CD4-positive, alpha-beta T cell (primary cell): ENCODE data around the gene SLC16A1. TPM values are rescaled to one million over a fixed set of nuclear protein-coding genes. Genes with fewer than 3 reads are reported as not detected.

Experiments used
- ATAC-seq: fragments of 200-7000 bp; cut with Tn5 transposase; one replicate; pipeline ENCODE4 v1.10.0; 2022; ENCODE audit warnings: mild to moderate bottlenecking; ENCODE audit not compliant: poor library complexity
- CTCF ChIA-PET: fragments of 350-600 bp; sonication (Branson Sonifier 250); formaldehyde crosslinking; loops from one replicate; lab custom pipeline; 2021; ENCODE audit warnings: antibody characterized with exemption, inconsistent platforms; lab: Charles Lee
- POLR2A ChIA-PET: fragments of 350-600 bp; sonication (Branson Sonifier 250); formaldehyde crosslinking; loops from one replicate; lab custom pipeline; 2021; ENCODE audit warnings: antibody characterized with exemption, inconsistent platforms; lab: Charles Lee
- DNase-seq, 14 experiments: peaks; one replicate each; pipeline ENCODE4 v3.0.0-alpha.2; 2013 to 2020; ENCODE audit warnings: mixed read lengths in 2 of 14
- H3K27ac ChIP-seq, 2 donors: one replicate each; pipeline versions ENCODE4 v1.5.1 to v1.7.0; 2013; ENCODE audit warnings: low read length in 2 of 2, low read depth in 1 of 2, mild to moderate bottlenecking in 1 of 2
- H3K27me3 ChIP-seq, 2 experiments: 1 replicate in 1 of 2; 2 replicates in 1 of 2; pipeline versions ENCODE4 v1.6.1 to v1.7.0; 2013; ENCODE audit warnings: low read length in 2 of 2, control low read depth in 1 of 2, mild to moderate bottlenecking in 1 of 2, moderate library complexity in 1 of 2; ENCODE audit not compliant: insufficient read depth in 2 of 2, control insufficient read depth in 1 of 2
- H3K36me3 ChIP-seq: one replicate; pipeline ENCODE4 v1.6.1; 2013; ENCODE audit warnings: low read length, control low read depth; ENCODE audit not compliant: insufficient read depth
- H3K4me1 ChIP-seq: one replicate; pipeline ENCODE4 v1.6.1; 2013; ENCODE audit warnings: low read length, control low read depth; ENCODE audit not compliant: insufficient read depth
- H3K4me3 ChIP-seq: one replicate; pipeline ENCODE4 v1.5.1; 2013; ENCODE audit warnings: mild to moderate bottlenecking, low read length, moderate library complexity
- H3K9me3 ChIP-seq, 2 experiments: 1 replicate in 1 of 2; 2 replicates in 1 of 2; pipeline versions ENCODE4 v1.6.1 to v1.7.0; 2013; ENCODE audit warnings: low read length in 2 of 2, mild to moderate bottlenecking in 2 of 2, control low read depth in 1 of 2, moderate library complexity in 1 of 2; ENCODE audit not compliant: control insufficient read depth in 1 of 2, insufficient read depth in 1 of 2
- H3K27ac Mint-ChIP-seq: one replicate; pipeline ENCODE4 v1.8.0; 2020; ENCODE audit warnings: mixed read lengths
- H3K27me3 Mint-ChIP-seq: one replicate; pipeline ENCODE4 v1.8.0; 2021; ENCODE audit warnings: mixed read lengths
- H3K36me3 Mint-ChIP-seq: one replicate; pipeline ENCODE4 v1.8.0; 2021; ENCODE audit warnings: low read depth, mixed read lengths
- H3K4me1 Mint-ChIP-seq: one replicate; pipeline ENCODE4 v1.8.0; 2021; ENCODE audit warnings: low read depth, mixed read lengths
- H3K4me3 Mint-ChIP-seq: one replicate; pipeline ENCODE4 v1.8.0; 2020; ENCODE audit warnings: mild to moderate bottlenecking, mixed read lengths
- H3K9me3 Mint-ChIP-seq: one replicate; pipeline ENCODE4 v1.8.0; 2020; ENCODE audit warnings: mixed read lengths
- intact Hi-C, 2 experiments: fragments of 100-400 bp; cut with DNase I in 1 of 2; cut with micrococcal nuclease in 1 of 2; formaldehyde crosslinking; loops; one replicate each; pipeline versions ENCODE4 v1.15.1 to v1.9.0; 2023 to 2025; cut with DNase I, micrococcal nuclease
- total RNA-seq, 174 experiments: library from RNA in 2 of 174; stranded (reverse) in 2 of 174; gene quantifications; one replicate each; pipeline ENCODE4 v1.2.3 and lab custom pipeline; 2021 to 2026
- TF ChIP-seq, protein P1 (sequence below): fragments of 200-600 bp; IDR thresholded peaks from one replicate; pipeline ENCODE4 v1.8.0; 2022; ENCODE audit warnings: antibody characterized with exemption, mild to moderate bottlenecking

Gene SLC16A1
- total RNA-seq, 2 experiments from 2014 or later: 22.9 to 26.6 TPM

DNA sequence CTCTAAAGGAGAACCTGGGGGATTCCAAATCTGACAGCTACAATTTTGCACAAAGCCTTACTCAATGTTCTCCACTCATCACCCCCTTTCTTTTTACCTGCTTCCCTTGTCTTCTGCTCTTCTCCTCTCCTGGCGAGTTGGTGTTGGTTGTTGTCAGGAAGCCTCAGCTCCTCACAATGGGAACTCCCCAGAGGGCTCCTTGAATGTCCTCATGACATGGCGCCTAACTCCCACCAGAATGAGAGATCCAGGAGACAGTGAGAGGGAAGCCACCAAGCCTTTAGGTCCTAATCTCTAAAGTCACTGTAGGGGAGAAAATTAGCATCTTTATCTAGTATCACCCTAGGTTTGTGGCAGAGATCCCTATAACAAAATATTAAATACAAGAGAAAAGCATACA lies 87.8 kb downstream of the SLC16A1 start:
- Histone ChIP-seq H3K4me1 (peaks cover 3% of the 10 kb centered on the region), H3K4me3 (no peak overlapping the region), H3K36me3 (no peaks in the 10 kb centered on the region), H3K9me3 (no peaks in the 10 kb centered on the region), H3K27ac (no peak overlapping the region), H3K27me3 (no peaks in the 10 kb centered on the region)
- H3K27ac Mint-ChIP-seq: no peak overlapping the region
- H3K9me3 Mint-ChIP-seq: no peaks in the 10 kb centered on the region
- peaks cover 5% of the 10 kb centered on the region for H3K4me1 Mint-ChIP-seq
- TF ChIP-seq, protein P1, sequence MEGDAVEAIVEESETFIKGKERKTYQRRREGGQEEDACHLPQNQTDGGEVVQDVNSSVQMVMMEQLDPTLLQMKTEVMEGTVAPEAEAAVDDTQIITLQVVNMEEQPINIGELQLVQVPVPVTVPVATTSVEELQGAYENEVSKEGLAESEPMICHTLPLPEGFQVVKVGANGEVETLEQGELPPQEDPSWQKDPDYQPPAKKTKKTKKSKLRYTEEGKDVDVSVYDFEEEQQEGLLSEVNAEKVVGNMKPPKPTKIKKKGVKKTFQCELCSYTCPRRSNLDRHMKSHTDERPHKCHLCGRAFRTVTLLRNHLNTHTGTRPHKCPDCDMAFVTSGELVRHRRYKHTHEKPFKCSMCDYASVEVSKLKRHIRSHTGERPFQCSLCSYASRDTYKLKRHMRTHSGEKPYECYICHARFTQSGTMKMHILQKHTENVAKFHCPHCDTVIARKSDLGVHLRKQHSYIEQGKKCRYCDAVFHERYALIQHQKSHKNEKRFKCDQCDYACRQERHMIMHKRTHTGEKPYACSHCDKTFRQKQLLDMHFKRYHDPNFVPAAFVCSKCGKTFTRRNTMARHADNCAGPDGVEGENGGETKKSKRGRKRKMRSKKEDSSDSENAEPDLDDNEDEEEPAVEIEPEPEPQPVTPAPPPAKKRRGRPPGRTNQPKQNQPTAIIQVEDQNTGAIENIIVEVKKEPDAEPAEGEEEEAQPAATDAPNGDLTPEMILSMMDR: no peak
- H3K4me3 Mint-ChIP-seq: no peak overlapping the region
- no peaks in the 10 kb centered on the region for H3K36me3 Mint-ChIP-seq
- intact Hi-C loops: no loop called here
- CTCF ChIA-PET: interaction anchor here (0.6 kb wide), 1 partner anchor 75 kb away, joined by 3 read pairs; no protein-coding TSS in a partner anchor
- ATAC-seq (no peak), DNase-seq (no peak)
- POLR2A ChIA-PET: interaction anchor here (0.7 kb wide), 1 partner anchor 198 kb away, joined by 3 read pairs; no protein-coding TSS in a partner anchor
- H3K27me3 Mint-ChIP-seq: no peaks in the 10 kb centered on the region

DNA sequence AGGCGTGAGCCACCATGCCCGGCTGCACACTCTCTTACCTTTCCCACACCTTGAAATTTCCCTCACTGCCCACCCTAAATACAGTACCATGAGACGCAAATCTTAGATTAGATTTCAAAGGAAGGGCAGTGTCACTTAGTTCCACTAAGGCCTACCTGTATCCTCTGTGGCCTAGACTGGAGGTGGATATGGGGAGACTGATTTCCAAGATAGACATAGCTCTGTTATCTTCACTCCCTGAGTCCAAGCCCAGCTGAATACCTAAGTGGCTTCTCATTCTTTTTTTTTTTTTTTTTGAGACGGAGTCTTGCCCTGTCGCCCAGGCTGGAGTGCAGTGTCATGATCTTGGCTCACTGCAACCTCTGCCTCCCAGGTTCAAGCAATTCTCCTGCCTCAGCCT lies 89.0 kb downstream of the SLC16A1 start:
- CTCF ChIA-PET: no interaction called here
- no peaks in the 10 kb centered on the region for H3K36me3 ChIP-seq
- Mint-ChIP-seq H3K36me3 (no peaks in the 10 kb centered on the region), H3K27ac (no peak overlapping the region), H3K9me3 (no peaks in the 10 kb centered on the region), H3K27me3 (no peaks in the 10 kb centered on the region), H3K4me1 (peaks cover 5% of the 10 kb centered on the region), H3K4me3 (no peak overlapping the region)
- no peak overlapping the region for H3K4me3 ChIP-seq
- DNase-seq (no peak), ATAC-seq (no peak)
- no peak overlapping the region for H3K27ac ChIP-seq
- no peaks in the 10 kb centered on the region for H3K9me3 ChIP-seq
- peaks cover 3% of the 10 kb centered on the region for H3K4me1 ChIP-seq
- POLR2A ChIA-PET: no interaction called here
- no peaks in the 10 kb centered on the region for H3K27me3 ChIP-seq
- intact Hi-C loops: no loop called here
- TF ChIP-seq, protein P1: no peak

DNA sequence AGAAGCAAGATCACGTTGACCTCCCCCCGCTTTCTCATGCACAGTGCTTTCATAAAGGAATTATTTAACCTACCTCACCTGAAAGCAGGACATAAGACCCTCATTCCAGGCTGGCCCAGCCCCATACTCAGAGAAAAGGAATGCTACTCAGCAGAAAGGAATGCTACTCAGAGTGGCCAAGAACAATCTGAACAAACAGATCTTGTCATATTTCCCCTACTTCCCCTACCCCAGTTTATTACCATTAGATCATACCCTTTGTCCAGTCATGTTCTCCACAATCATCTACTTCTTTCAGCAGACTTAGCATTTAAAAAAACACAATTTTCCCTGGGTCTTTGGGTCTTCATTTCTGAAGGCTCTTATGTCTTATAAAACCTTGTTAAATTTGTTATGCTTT lies 89.8 kb downstream of the SLC16A1 start:
- ChIA-PET CTCF (no interaction called here), POLR2A (no interaction called here)
- Histone ChIP-seq H3K4me3 (no peak overlapping the region), H3K36me3 (no peaks in the 10 kb centered on the region), H3K27ac (no peak overlapping the region), H3K27me3 (no peaks in the 10 kb centered on the region), H3K4me1 (peaks cover 3% of the 10 kb centered on the region), H3K9me3 (no peaks in the 10 kb centered on the region)
- intact Hi-C loops: no loop called here
- Mint-ChIP-seq H3K27ac (no peak overlapping the region), H3K4me1 (peaks cover 5% of the 10 kb centered on the region), H3K4me3 (no peak overlapping the region), H3K27me3 (no peaks in the 10 kb centered on the region), H3K9me3 (no peaks in the 10 kb centered on the region), H3K36me3 (no peaks in the 10 kb centered on the region)
- TF ChIP-seq, protein P1: no peak
- ATAC-seq: no peak
- DNase-seq: no peak
